HL-60 (cell line): ENCODE results near the gene ERRFI1.

Source experiments
- DNase-seq, 2 experiments: peaks; one replicate each; pipeline ENCODE4 v3.0.0-alpha.2; 2010 to 2020; ENCODE audit warnings: low read depth in 1 of 2, low spot score in 1 of 2
- H3K27ac ChIP-seq: fragments of 250-450 bp; sonication (Bioruptor Pico); replicated peaks from 2 replicates; pipeline ENCODE4 v1.5.1; 2020; ENCODE audit warnings: mild to moderate bottlenecking, moderate library complexity
- H3K27me3 ChIP-seq: fragments of 250-450 bp; sonication (Bioruptor Pico); 2 replicates; pipeline ENCODE4 v1.5.1; 2021; ENCODE audit warnings: mild to moderate bottlenecking, moderate library complexity; ENCODE audit not compliant: insufficient read depth, poor library complexity, severe bottlenecking
- H3K4me3 ChIP-seq: replicated peaks from 2 replicates; pipeline ENCODE4 v1.5.1; 2011; ENCODE audit warnings: mild to moderate bottlenecking, control low read depth, low read length; ENCODE audit not compliant: insufficient read depth
- CTCF ChIP-seq: IDR thresholded peaks from one replicate; pipeline ENCODE4 v1.5.1; 2011; ENCODE audit warnings: low read length, control low read depth, inconsistent platforms; ENCODE audit not compliant: insufficient read depth
- GABPA ChIP-seq: IDR thresholded peaks from 2 replicates; pipeline ENCODE4 v1.6.1; 2012; ENCODE audit warnings: low read depth
- POLR2AphosphoS5 ChIP-seq: IDR thresholded peaks from 2 replicates; pipeline ENCODE4 v1.6.1; 2012; ENCODE audit warnings: low read depth
- REST ChIP-seq: IDR thresholded peaks from 2 replicates; pipeline ENCODE4 v1.6.1; 2012; ENCODE audit warnings: low read depth; ENCODE audit not compliant: insufficient replicate concordance
- SPI1 ChIP-seq: IDR thresholded peaks from 2 replicates; pipeline ENCODE4 v1.6.1; 2012; ENCODE audit warnings: low read depth, mild to moderate bottlenecking, borderline replicate concordance

Gene ERRFI1

GRCh38 chr1:8004113-8004802 is 21.9 kb downstream of the ERRFI1 start:
- H3K27me3 ChIP-seq = no peaks in the 10 kb centered on the region
- no peak overlapping the region for H3K27ac ChIP-seq
- DNase-seq = no peak
- TF ChIP-seq CTCF (no peak), POLR2AphosphoS5 (no peak), REST (no peak), GABPA (no peak), SPI1 (no peak)
- H3K4me3 ChIP-seq = no peak overlapping the region

GRCh38 chr1:8003438-8004112 is 22.5 kb downstream of the ERRFI1 start:
- no peaks in the 10 kb centered on the region for H3K27me3 ChIP-seq
- no peak overlapping the region for H3K4me3 ChIP-seq
- H3K27ac ChIP-seq = no peak overlapping the region
- no peak for TF ChIP-seq REST
- TF ChIP-seq GABPA = no peak
- no peak for TF ChIP-seq CTCF
- TF ChIP-seq SPI1 = no peak
- no peak for TF ChIP-seq POLR2AphosphoS5
- no peak for DNase-seq

GRCh38 chr1:8002921-8003320 is 23.2 kb downstream of the ERRFI1 start:
- TF ChIP-seq POLR2AphosphoS5 (no peak), REST (no peak), GABPA (no peak), SPI1 (no peak), CTCF (no peak)
- Histone ChIP-seq H3K4me3 (no peak overlapping the region), H3K27ac (no peak overlapping the region), H3K27me3 (no peaks in the 10 kb centered on the region)
- DNase-seq = no peak
